GM12878 (cell line): ENCODE measurements around the gene ZBTB42. TPM values are rescaled to one million over a fixed set of nuclear protein-coding genes. Genes with fewer than 3 reads are reported as not detected.

Source experiments
- ATAC-seq: fragments of 200-7000 bp; cut with Tn5 transposase; 3 replicates; pipeline ENCODE4 v1.9.1; 2020; ENCODE audit warnings: mild to moderate bottlenecking, moderate library complexity
- BruUV-seq: library from RNA; stranded (reverse); fragments of 400-500 nt; replicated peaks from 2 replicates; lab custom pipeline; 2021; lab: Mats Ljungman, UMichigan
- CTCF ChIA-PET: fragments of 300-600 bp; sonication (Branson Sonifier 250); formaldehyde crosslinking; extraction: SDS; loops from one replicate; lab custom pipeline; 2021; ENCODE audit warnings: inconsistent platforms; lab: Yijun Ruan, JAX
- POLR2A ChIA-PET: fragments of 350-600 bp; formaldehyde crosslinking; extraction: SDS; loops from one replicate; lab custom pipeline; 2021; ENCODE audit warnings: inconsistent platforms; lab: Charles Lee
- RAD21 ChIA-PET: fragments of 300-600 bp; sonication (Branson Sonifier 250); formaldehyde crosslinking; loops from one replicate; lab custom pipeline; 2023; ENCODE audit warnings: antibody characterized with exemption; ENCODE audit not compliant: unreplicated experiment; lab: Charles Lee
- SMC1A ChIA-PET: fragments of 300-600 bp; sonication (Branson Sonifier 250); formaldehyde crosslinking; loops from one replicate; lab custom pipeline; 2023; ENCODE audit not compliant: unreplicated experiment, uncharacterized antibody; lab: Charles Lee
- DNase-seq: peaks from one replicate; pipeline ENCODE4 v3.0.0-alpha.2; 2011; ENCODE audit warnings: low read depth, low spot score
- FAIRE-seq: peaks from 3 replicates; lab custom pipeline; 2011; peaks lifted over from hg19 to GRCh38; lab: Jason Lieb, UNC
- H2AFZ ChIP-seq: 2 replicates; pipeline ENCODE4 v1.6.0; 2011; ENCODE audit warnings: low read depth, low read length, control low read depth; ENCODE audit not compliant: control insufficient read depth
- H3K27ac ChIP-seq: 2 replicates; pipeline ENCODE4 v1.5.1; 2011; ENCODE audit warnings: control low read depth; ENCODE audit not compliant: control insufficient read depth, insufficient read depth
- H3K27me3 ChIP-seq, 2 experiments: replicated peaks in 1 of 2; 2 replicates each; pipeline versions ENCODE4 v1.6.0 to v1.6.1; 2011; ENCODE audit warnings: low read length in 1 of 2; ENCODE audit not compliant: control insufficient read depth in 2 of 2, insufficient read depth in 2 of 2
- H3K36me3 ChIP-seq, 2 experiments: 2 replicates each; pipeline ENCODE4 v1.5.1; 2011; ENCODE audit warnings: low read length in 1 of 2; ENCODE audit not compliant: control insufficient read depth in 2 of 2, insufficient read depth in 2 of 2
- H3K4me1 ChIP-seq: 2 replicates; pipeline ENCODE4 v1.6.1; 2011; ENCODE audit warnings: mild to moderate bottlenecking, low read length, moderate library complexity, mixed read lengths; ENCODE audit not compliant: control insufficient read depth, insufficient read depth
- H3K4me2 ChIP-seq: 2 replicates; pipeline ENCODE4 v1.6.0; 2011; ENCODE audit warnings: control low read depth; ENCODE audit not compliant: control insufficient read depth, insufficient read depth
- H3K4me3 ChIP-seq: fragments of 200-600 bp; sonication (generic); 2 replicates; pipeline ENCODE4 v1.5.1; 2016
- H3K79me2 ChIP-seq: 2 replicates; pipeline ENCODE4 v1.6.0; 2011; ENCODE audit warnings: low read length; ENCODE audit not compliant: control insufficient read depth, insufficient read depth
- H3K9ac ChIP-seq: 2 replicates; pipeline ENCODE4 v1.8.0; 2011; ENCODE audit warnings: low read length, control low read depth, mixed read lengths; ENCODE audit not compliant: control insufficient read depth, insufficient read depth
- H3K9me3 ChIP-seq: replicated peaks from 3 replicates; pipeline ENCODE4 v1.5.1; 2011; ENCODE audit warnings: mild to moderate bottlenecking, low read length; ENCODE audit not compliant: control insufficient read depth, insufficient read depth
- H4K20me1 ChIP-seq: 2 replicates; pipeline ENCODE4 v1.6.0; 2011; ENCODE audit not compliant: control insufficient read depth, insufficient read depth
- BRCA1 ChIP-seq: IDR thresholded peaks from 2 replicates; pipeline ENCODE4 v1.6.1; 2011; ENCODE audit warnings: low read depth, low read length, improper control_type of control experiment
- CREM ChIP-seq: IDR thresholded peaks from 2 replicates; pipeline ENCODE4 v1.6.1; 2014; ENCODE audit warnings: antibody characterized with exemption, low read depth
- ETV6 ChIP-seq, 2 experiments: fragments of 450-650 bp in 1 of 2; IDR thresholded peaks in 1 of 2; conservative IDR thresholded peaks in 1 of 2; 2 replicates each; pipeline ENCODE4 v1.6.1; 2014; ENCODE audit warnings: antibody characterized with exemption in 1 of 2, borderline replicate concordance in 1 of 2, low read depth in 1 of 2, mild to moderate bottlenecking in 1 of 2, moderate library complexity in 1 of 2
- HDGF ChIP-seq: fragments of 450-650 bp; IDR thresholded peaks from 2 replicates; pipeline ENCODE4 v1.6.1; 2016; ENCODE audit warnings: antibody characterized with exemption
- KAT2A ChIP-seq: conservative IDR thresholded peaks from 2 replicates; pipeline ENCODE4 v1.6.1; 2011; ENCODE audit warnings: low read depth, low read length; ENCODE audit not compliant: control insufficient read depth
- KLF5 ChIP-seq: fragments of 450-650 bp; IDR thresholded peaks from 2 replicates; pipeline ENCODE4 v1.6.1; 2014; ENCODE audit warnings: mild to moderate bottlenecking; ENCODE audit not compliant: partially characterized antibody
- MEF2B ChIP-seq: fragments of 450-650 bp; IDR thresholded peaks from 2 replicates; pipeline ENCODE4 v1.6.1; 2018; ENCODE audit warnings: mild to moderate bottlenecking, moderate library complexity; ENCODE audit not compliant: partially characterized antibody, poor library complexity, severe bottlenecking
- NFIC ChIP-seq: IDR thresholded peaks from 2 replicates; pipeline ENCODE4 v1.6.1; 2012; ENCODE audit warnings: low read depth, mild to moderate bottlenecking, inconsistent platforms, low read length, moderate library complexity
- NFXL1 ChIP-seq: fragments of 450-650 bp; IDR thresholded peaks from 2 replicates; pipeline ENCODE4 v1.6.1; 2017; ENCODE audit warnings: antibody characterized with exemption, mild to moderate bottlenecking, borderline replicate concordance
- NR2C2 ChIP-seq: IDR thresholded peaks from 2 replicates; pipeline ENCODE4 v1.6.1; 2011; ENCODE audit warnings: borderline replicate concordance, low read depth; ENCODE audit not compliant: control insufficient read depth, insufficient read length
- PML ChIP-seq: IDR thresholded peaks from 2 replicates; pipeline ENCODE4 v1.6.1; 2012; ENCODE audit warnings: low read length, inconsistent platforms
- POLR2AphosphoS2 ChIP-seq: IDR thresholded peaks from 2 replicates; pipeline ENCODE4 v1.6.1; 2011; ENCODE audit warnings: low read depth, mild to moderate bottlenecking, low read length, improper control_type of control experiment, moderate library complexity
- RUNX3 ChIP-seq: IDR thresholded peaks from 2 replicates; pipeline ENCODE4 v1.6.1; 2012; ENCODE audit warnings: low read length, inconsistent platforms
- SREBF1 ChIP-seq: IDR thresholded peaks from 2 replicates; pipeline ENCODE4 v1.6.1; 2012; ENCODE audit warnings: mild to moderate bottlenecking, low read length
- STAT3 ChIP-seq: IDR thresholded peaks from 2 replicates; pipeline ENCODE4 v1.6.1; 2011; ENCODE audit warnings: low read depth, low read length, improper control_type of control experiment
- ZNF207 ChIP-seq: fragments of 450-650 bp; IDR thresholded peaks from 2 replicates; pipeline ENCODE4 v1.6.1; 2014; ENCODE audit warnings: antibody characterized with exemption, mild to moderate bottlenecking, borderline replicate concordance
- ZNF274 ChIP-seq: IDR thresholded peaks from one replicate; pipeline ENCODE4 v1.8.0; 2011; ENCODE audit not compliant: insufficient read length, insufficient read depth
- ZZZ3 ChIP-seq: IDR thresholded peaks from 2 replicates; pipeline ENCODE4 v1.6.1; 2011; ENCODE audit warnings: low read depth; ENCODE audit not compliant: control insufficient read depth, insufficient read length
- WGBS: methylation state at CpG from one replicate; pipeline ENCODE4 v1.1.6; 2016; ENCODE audit warnings: low lambda C conversion rate; ENCODE audit not compliant: insufficient replicate concordance, insufficient coverage; ENCODE audit errors: missing lambda C conversion rate; 5-methylcytosine and 5-hydroxymethylcytosine counted together
- in situ Hi-C: fragments of 300-500 bp; cut with MboI; formaldehyde crosslinking; loops from 9 replicates; pipeline ENCODE4 v1.14.3; 2018; ENCODE audit warnings: mixed read lengths
- intact Hi-C: fragments of 100-400 bp; cut with micrococcal nuclease; formaldehyde crosslinking; loops from one replicate; pipeline ENCODE4 v1.14.2; 2022; ENCODE audit not compliant: unreplicated experiment
- polyA plus RNA-seq, 11 experiments: library from polyadenylated mRNA; depleted of rRNA in 4 of 11; unstranded in 6 of 11; stranded (reverse) in 5 of 11; fragments of >200 nt; fragmentation: Nextera tagmentation in 4 of 11; fragmentation: Illumina TruSeq in 1 of 11; extraction: Ambion mirVana in 4 of 11; extraction: Trizol in 1 of 11; gene quantifications; 1 replicate in 1 of 11; 2 replicates in 10 of 11; pipeline versions ENCODE4 v1.2.1 to v1.2.3, GENCODE V29; 2011 to 2016; ENCODE audit warnings: inconsistent platforms in 2 of 11, missing spikeins in 2 of 11, low read depth in 1 of 11
- total RNA-seq, 4 experiments: library from RNA; depleted of rRNA in 3 of 4; stranded (reverse); fragments of >200 nt in 3 of 4; fragmentation: Illumina TruSeq in 1 of 4; extraction: Trizol in 1 of 4; gene quantifications; 2 replicates each; pipeline versions ENCODE4 v1.2.1 to v1.2.3, GENCODE V29; 2013 to 2021
- TF ChIP-seq, protein P1 (sequence below): IDR thresholded peaks from 2 replicates; pipeline ENCODE4 v1.6.1; 2012; ENCODE audit warnings: improper control_type of control experiment, low read depth, low read length; ENCODE audit not compliant: insufficient replicate concordance
- TF ChIP-seq, protein P2 (sequence below): IDR thresholded peaks from 2 replicates; pipeline ENCODE4 v1.6.1; 2011; ENCODE audit warnings: borderline replicate concordance, low read depth, mild to moderate bottlenecking, moderate library complexity, low read length; ENCODE audit not compliant: insufficient read depth, poor library complexity, severe bottlenecking

Gene ZBTB42
- total and polyA plus RNA-seq, 10 of the 15 experiments (the other 5 are each of a cell fraction or from before 2014, with no cell fraction given), result 0.05 to 1.2 (median 0.37) TPM; not detected in 2

DNA sequence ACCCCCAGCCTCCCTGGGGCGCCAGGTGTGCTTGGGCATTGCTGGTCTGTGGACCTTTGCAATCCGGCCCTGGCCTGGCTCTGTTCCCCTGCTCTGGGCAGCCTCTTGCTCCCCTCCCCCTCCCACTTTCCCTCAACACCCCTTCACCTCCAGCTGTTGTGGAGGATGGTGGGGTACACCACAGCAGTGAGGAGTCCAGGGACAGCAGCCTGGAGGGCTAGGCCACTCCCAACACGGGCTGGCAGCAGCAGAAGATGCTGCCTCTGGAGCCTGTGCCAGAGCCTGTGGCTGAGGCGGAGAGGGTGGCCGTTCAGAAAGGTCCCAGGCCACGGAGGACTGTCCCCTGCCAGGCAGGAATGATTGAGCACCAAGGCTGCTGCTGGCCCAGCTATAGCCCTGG is 7.6 kb downstream of the ZBTB42 start:
- Histone ChIP-seq H2AFZ (no peak overlapping the region), H3K9ac (no peak overlapping the region), H3K36me3 (no peaks in the 10 kb centered on the region), H3K79me2 (no peaks in the 10 kb centered on the region), H3K4me2 (no peak overlapping the region), H3K4me1 (no peaks in the 10 kb centered on the region), H3K27me3 (no peaks in the 10 kb centered on the region), H3K9me3 (no peaks in the 10 kb centered on the region), H4K20me1 (no peaks in the 10 kb centered on the region), H3K4me3 (no peak overlapping the region), H3K27ac (no peak overlapping the region)
- TF ChIP-seq ZNF207 (no peak), MEF2B (no peak), NR2C2 (no peak), BRCA1 (no peak), STAT3 (no peak), KAT2A (no peak), ZNF274 (no peak), ETV6 (conservative IDR thresholded peaks at IDR 0.05 in 1 of 2, IDR thresholded peaks at IDR 0.05 in 1 of 2; ENCODE audit: borderline replicate concordance in 1 of 2, low read depth in 1 of 2) (no peak), HDGF (no peak), CREM (no peak), RUNX3 (no peak), ZZZ3 (no peak), PML (no peak), NFIC (no peak), POLR2AphosphoS2 (no peak), SREBF1 (no peak), KLF5 (no peak), NFXL1 (no peak)
- TF ChIP-seq, protein P1, sequence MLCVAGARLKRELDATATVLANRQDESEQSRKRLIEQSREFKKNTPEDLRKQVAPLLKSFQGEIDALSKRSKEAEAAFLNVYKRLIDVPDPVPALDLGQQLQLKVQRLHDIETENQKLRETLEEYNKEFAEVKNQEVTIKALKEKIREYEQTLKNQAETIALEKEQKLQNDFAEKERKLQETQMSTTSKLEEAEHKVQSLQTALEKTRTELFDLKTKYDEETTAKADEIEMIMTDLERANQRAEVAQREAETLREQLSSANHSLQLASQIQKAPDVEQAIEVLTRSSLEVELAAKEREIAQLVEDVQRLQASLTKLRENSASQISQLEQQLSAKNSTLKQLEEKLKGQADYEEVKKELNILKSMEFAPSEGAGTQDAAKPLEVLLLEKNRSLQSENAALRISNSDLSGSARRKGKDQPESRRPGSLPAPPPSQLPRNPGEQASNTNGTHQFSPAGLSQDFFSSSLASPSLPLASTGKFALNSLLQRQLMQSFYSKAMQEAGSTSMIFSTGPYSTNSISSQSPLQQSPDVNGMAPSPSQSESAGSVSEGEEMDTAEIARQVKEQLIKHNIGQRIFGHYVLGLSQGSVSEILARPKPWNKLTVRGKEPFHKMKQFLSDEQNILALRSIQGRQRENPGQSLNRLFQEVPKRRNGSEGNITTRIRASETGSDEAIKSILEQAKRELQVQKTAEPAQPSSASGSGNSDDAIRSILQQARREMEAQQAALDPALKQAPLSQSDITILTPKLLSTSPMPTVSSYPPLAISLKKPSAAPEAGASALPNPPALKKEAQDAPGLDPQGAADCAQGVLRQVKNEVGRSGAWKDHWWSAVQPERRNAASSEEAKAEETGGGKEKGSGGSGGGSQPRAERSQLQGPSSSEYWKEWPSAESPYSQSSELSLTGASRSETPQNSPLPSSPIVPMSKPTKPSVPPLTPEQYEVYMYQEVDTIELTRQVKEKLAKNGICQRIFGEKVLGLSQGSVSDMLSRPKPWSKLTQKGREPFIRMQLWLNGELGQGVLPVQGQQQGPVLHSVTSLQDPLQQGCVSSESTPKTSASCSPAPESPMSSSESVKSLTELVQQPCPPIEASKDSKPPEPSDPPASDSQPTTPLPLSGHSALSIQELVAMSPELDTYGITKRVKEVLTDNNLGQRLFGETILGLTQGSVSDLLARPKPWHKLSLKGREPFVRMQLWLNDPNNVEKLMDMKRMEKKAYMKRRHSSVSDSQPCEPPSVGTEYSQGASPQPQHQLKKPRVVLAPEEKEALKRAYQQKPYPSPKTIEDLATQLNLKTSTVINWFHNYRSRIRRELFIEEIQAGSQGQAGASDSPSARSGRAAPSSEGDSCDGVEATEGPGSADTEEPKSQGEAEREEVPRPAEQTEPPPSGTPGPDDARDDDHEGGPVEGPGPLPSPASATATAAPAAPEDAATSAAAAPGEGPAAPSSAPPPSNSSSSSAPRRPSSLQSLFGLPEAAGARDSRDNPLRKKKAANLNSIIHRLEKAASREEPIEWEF, result no peak
- TF ChIP-seq, protein P2, sequence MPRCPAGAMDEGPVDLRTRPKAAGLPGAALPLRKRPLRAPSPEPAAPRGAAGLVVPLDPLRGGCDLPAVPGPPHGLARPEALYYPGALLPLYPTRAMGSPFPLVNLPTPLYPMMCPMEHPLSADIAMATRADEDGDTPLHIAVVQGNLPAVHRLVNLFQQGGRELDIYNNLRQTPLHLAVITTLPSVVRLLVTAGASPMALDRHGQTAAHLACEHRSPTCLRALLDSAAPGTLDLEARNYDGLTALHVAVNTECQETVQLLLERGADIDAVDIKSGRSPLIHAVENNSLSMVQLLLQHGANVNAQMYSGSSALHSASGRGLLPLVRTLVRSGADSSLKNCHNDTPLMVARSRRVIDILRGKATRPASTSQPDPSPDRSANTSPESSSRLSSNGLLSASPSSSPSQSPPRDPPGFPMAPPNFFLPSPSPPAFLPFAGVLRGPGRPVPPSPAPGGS, result no peak
- RAD21 ChIA-PET, result no interaction called here
- BruUV-seq, result no TSS peak
- SMC1A ChIA-PET, result interaction anchor here (1.0 kb wide), 1 partner anchor 40 kb away, joined by 3 read pairs; no protein-coding TSS in a partner anchor
- in situ Hi-C loops, result no loop called here
- ATAC-seq (no peak), DNase-seq (no peak), FAIRE-seq (no peak)
- intact Hi-C loops, result no loop called here
- CTCF ChIA-PET, result no interaction called here
- POLR2A ChIA-PET, result no interaction called here
- WGBS, result 72% methylated on average over 6 of the region's 6 CpGs
